GM23338 (cell line): Measurements from ENCODE around the gene NDP. TPM values are rescaled to one million over a fixed set of nuclear protein-coding genes. Genes with fewer than 3 reads are reported as not detected.

Experiments
- ATAC-seq: fragments of 200-7000 bp; cut with Tn5 transposase; 3 replicates; pipeline ENCODE4 v1.9.1; 2020
- DNase-seq: peaks from one replicate; pipeline ENCODE4 v3.0.0-alpha.2; 2015; ENCODE audit warnings: low spot score
- H2AFZ ChIP-seq: fragments of 200-600 bp; sonication (generic); 2 replicates; pipeline ENCODE4 v1.8.0; 2016; ENCODE audit warnings: antibody characterized with exemption, mild to moderate bottlenecking, moderate library complexity
- H3F3A ChIP-seq: fragments of 200-600 bp; sonication (generic); replicated peaks from 2 replicates; pipeline ENCODE4 v1.8.0; 2017; ENCODE audit warnings: antibody characterized with exemption, mixed run types, low read depth
- H3K27ac ChIP-seq: fragments of 200-600 bp; sonication (generic); 2 replicates; pipeline ENCODE4 v1.6.1; 2016; ENCODE audit warnings: low read depth
- H3K27me3 ChIP-seq: fragments of 200-600 bp; sonication (generic); 2 replicates; pipeline ENCODE4 v1.8.0; 2016; ENCODE audit warnings: mild to moderate bottlenecking, mixed run types, moderate library complexity; ENCODE audit not compliant: insufficient read depth
- H3K36me3 ChIP-seq: fragments of 200-600 bp; sonication (generic); 2 replicates; pipeline ENCODE4 v1.8.0; 2016; ENCODE audit warnings: mild to moderate bottlenecking; ENCODE audit not compliant: insufficient read depth
- H3K4me1 ChIP-seq: fragments of 200-600 bp; sonication (generic); 2 replicates; pipeline ENCODE4 v1.8.0; 2016; ENCODE audit warnings: mild to moderate bottlenecking, moderate library complexity; ENCODE audit not compliant: insufficient read depth
- H3K4me2 ChIP-seq: fragments of 200-600 bp; sonication (generic); 2 replicates; pipeline ENCODE4 v1.7.1; 2017; ENCODE audit warnings: mixed run types
- H3K4me3 ChIP-seq: fragments of 200-600 bp; sonication (generic); 2 replicates; pipeline ENCODE4 v1.6.1; 2016; ENCODE audit warnings: mixed run types
- H3K79me2 ChIP-seq: fragments of 200-600 bp; sonication (generic); replicated peaks from 2 replicates; pipeline ENCODE4 v1.8.0; 2017; ENCODE audit warnings: mild to moderate bottlenecking; ENCODE audit not compliant: insufficient read depth
- H3K9me2 ChIP-seq: fragments of 200-600 bp; sonication (generic); 2 replicates; pipeline ENCODE4 v1.8.0; 2017; ENCODE audit not compliant: insufficient read depth
- H4K20me1 ChIP-seq: fragments of 200-600 bp; sonication (generic); replicated peaks from 2 replicates; pipeline ENCODE4 v1.8.0; 2017; ENCODE audit warnings: mild to moderate bottlenecking; ENCODE audit not compliant: insufficient read depth
- H3K27ac Mint-ChIP-seq: 2 replicates; pipeline ENCODE4 v1.8.0; 2020; ENCODE audit warnings: inconsistent platforms, mild to moderate bottlenecking, moderate library complexity, mixed read lengths
- H3K27me3 Mint-ChIP-seq: 3 replicates; pipeline ENCODE4 v1.8.0; 2022; ENCODE audit warnings: low read depth, mild to moderate bottlenecking, moderate library complexity, mixed read lengths, inconsistent platforms; ENCODE audit not compliant: insufficient read depth, poor library complexity
- H3K36me3 Mint-ChIP-seq: 3 replicates; pipeline ENCODE4 v1.8.0; 2021; ENCODE audit warnings: low read depth, mild to moderate bottlenecking, inconsistent platforms, moderate library complexity, mixed read lengths
- H3K4me1 Mint-ChIP-seq: 3 replicates; pipeline ENCODE4 v1.8.0; 2020; ENCODE audit warnings: mild to moderate bottlenecking, inconsistent platforms, mixed read lengths
- H3K4me3 Mint-ChIP-seq: 3 replicates; pipeline ENCODE4 v1.8.0; 2021; ENCODE audit warnings: moderate library complexity, mild to moderate bottlenecking, inconsistent platforms, mixed read lengths
- H3K9me3 Mint-ChIP-seq: 3 replicates; pipeline ENCODE4 v1.8.0; 2020; ENCODE audit warnings: moderate library complexity, mild to moderate bottlenecking, inconsistent platforms, mixed read lengths
- CREB1 ChIP-seq: fragments of 250-450 bp; sonication (Bioruptor Pico); IDR thresholded peaks from 2 replicates; pipeline ENCODE4 v1.5.0; 2020; ENCODE audit warnings: low read depth, mild to moderate bottlenecking, moderate library complexity
- ETS1 ChIP-seq: IDR thresholded peaks from 2 replicates; pipeline ENCODE4 v1.6.1; 2016; ENCODE audit warnings: antibody characterized with exemption
- EZH2 ChIP-seq: fragments of 200-600 bp; sonication (generic); IDR thresholded peaks from one replicate; pipeline ENCODE4 v1.8.0; 2017; ENCODE audit warnings: antibody characterized with exemption, mild to moderate bottlenecking, low read depth; ENCODE audit not compliant: unreplicated experiment
- NANOG ChIP-seq: IDR thresholded peaks from 2 replicates; pipeline ENCODE4 v1.6.1; 2016; ENCODE audit warnings: antibody characterized with exemption, borderline replicate concordance
- POLR2AphosphoS5 ChIP-seq: IDR thresholded peaks from 2 replicates; pipeline ENCODE4 v1.6.1; 2016; ENCODE audit warnings: antibody characterized with exemption, low read depth
- REST ChIP-seq: IDR thresholded peaks from one replicate; pipeline ENCODE4 v1.6.1; 2018; ENCODE audit warnings: antibody characterized with exemption; ENCODE audit not compliant: unreplicated experiment
- ZNF331 ChIP-seq: fragments of 250-450 bp; sonication (Bioruptor Pico); IDR thresholded peaks from 2 replicates; pipeline ENCODE4 v1.5.0; 2020; ENCODE audit warnings: low read depth, mild to moderate bottlenecking, moderate library complexity
- ZNF462 ChIP-seq: fragments of 250-450 bp; sonication (Bioruptor Pico); IDR thresholded peaks from 2 replicates; pipeline ENCODE4 v1.5.0; 2020; ENCODE audit warnings: mild to moderate bottlenecking, moderate library complexity
- polyA plus RNA-seq: library from polyadenylated mRNA; unstranded; fragments of >200 nt; fragmentation: Nextera tagmentation; extraction: Ambion mirVana; gene quantifications from 2 replicates; pipeline ENCODE4 v1.2.1, GENCODE V29; 2016
- total RNA-seq: library from RNA; depleted of rRNA; stranded (reverse); fragments of >200 nt; shearing (Covaris generic); gene quantifications from 2 replicates; pipeline ENCODE4 v1.2.3, GENCODE V29; 2014

NDP gene
- total and polyA plus RNA-seq, 2 experiments from 2014 or later: 0.14 TPM; not detected in 1

- H3K27ac ChIP-seq: no peak overlapping the region
These were observed 39.4 kb upstream of the NDP start for GRCh38 chrX:44012484-44013096.

GRCh38 chrX:44011506-44011905, 38.3 kb upstream of the NDP start:
- no peak overlapping the region for H3K27ac Mint-ChIP-seq
- H3K9me3 Mint-ChIP-seq: no peaks in the 10 kb centered on the region
- Histone ChIP-seq H3K27ac (no peak overlapping the region), H3K4me1 (no peaks in the 10 kb centered on the region), H2AFZ (no peak overlapping the region), H3K36me3 (no peaks in the 10 kb centered on the region), H3K4me3 (no peak overlapping the region), H3K27me3 (no peaks in the 10 kb centered on the region), H4K20me1 (no peaks in the 10 kb centered on the region), H3K9me2 (no peaks in the 10 kb centered on the region), H3K79me2 (no peaks in the 10 kb centered on the region), H3F3A (no peaks in the 10 kb centered on the region), H3K4me2 (no peak overlapping the region)
- no peaks in the 10 kb centered on the region for H3K4me1 Mint-ChIP-seq
- no peaks in the 10 kb centered on the region for H3K36me3 Mint-ChIP-seq
- DNase-seq: no peak
- peaks cover 3% of the 10 kb centered on the region for H3K27me3 Mint-ChIP-seq
- H3K4me3 Mint-ChIP-seq: no peak overlapping the region
- ATAC-seq: no peak
- TF ChIP-seq POLR2AphosphoS5 (no peak), CREB1 (no peak), REST (no peak), ZNF462 (CRISPR knock-in tag) (no peak), NANOG (no peak), ZNF331 (no peak), EZH2 (no peak)

More at GRCh38 chrX:44012484-44013096, 39.4 kb upstream of the NDP start:
- TF ChIP-seq ZNF331 (no peak), ETS1 (no peak), CREB1 (no peak)
- Mint-ChIP-seq H3K36me3 (no peaks in the 10 kb centered on the region), H3K9me3 (no peaks in the 10 kb centered on the region), H3K27me3 (peaks cover 3% of the 10 kb centered on the region), H3K27ac (no peak overlapping the region), H3K4me3 (no peak overlapping the region), H3K4me1 (no peaks in the 10 kb centered on the region)
- Histone ChIP-seq H3K27me3 (no peaks in the 10 kb centered on the region), H3K4me1 (no peaks in the 10 kb centered on the region), H3K36me3 (no peaks in the 10 kb centered on the region), H4K20me1 (no peaks in the 10 kb centered on the region), H3F3A (no peaks in the 10 kb centered on the region), H3K4me2 (no peak overlapping the region), H3K4me3 (no peak overlapping the region), H3K79me2 (no peaks in the 10 kb centered on the region), H3K9me2 (no peaks in the 10 kb centered on the region), H2AFZ (no peak overlapping the region)
- no peak for ATAC-seq
- no peak for DNase-seq
